HCT116 (cell line): ENCODE data around the gene CDK8. TPM values are rescaled to one million over a fixed set of nuclear protein-coding genes. Genes with fewer than 3 reads are reported as not detected.

ENCODE experiments used
- ATAC-seq: fragments of 200-7000 bp; cut with Tn5 transposase; 2 replicates; pipeline ENCODE4 v1.9.1; 2020; ENCODE audit warnings: mild to moderate bottlenecking, moderate library complexity
- BruUV-seq: library from RNA; stranded (reverse); fragments of 400-500 nt; replicated peaks from 2 replicates; lab custom pipeline; 2021; lab: Mats Ljungman, UMichigan
- CTCF ChIA-PET: fragments of 300-600 bp; sonication (Branson Sonifier 250); formaldehyde crosslinking; loops from one replicate; lab custom pipeline; 2021; ENCODE audit warnings: antibody characterized with exemption; lab: Charles Lee
- POLR2A ChIA-PET: fragments of 300-600, 350-600 bp; sonication (Branson Sonifier 250); formaldehyde crosslinking; loops from one replicate; lab custom pipeline; 2021; ENCODE audit warnings: antibody characterized with exemption; lab: Charles Lee
- RAD21 ChIA-PET, 2 experiments: fragments of 300-600 bp; sonication (Branson Sonifier 250); formaldehyde crosslinking; loops; one replicate each; lab custom pipeline; 2023; ENCODE audit warnings: low total read pairs in 2 of 2; ENCODE audit not compliant: uncharacterized antibody in 2 of 2, unreplicated experiment in 2 of 2, low non-redundant PET in 1 of 2; lab: Charles Lee
- DNase-seq: peaks from one replicate; pipeline ENCODE4 v3.0.0-alpha.2; 2010; ENCODE audit warnings: low read depth, low spot score
- H2AFZ ChIP-seq: fragments of 200-600 bp; shearing (Covaris generic), sonication (generic); 2 replicates; pipeline ENCODE4 v1.6.1; 2017; ENCODE audit warnings: low read depth, mixed run types, mixed read lengths, antibody characterized with exemption, low read length; ENCODE audit not compliant: poor library complexity, severe bottlenecking
- H3K27ac ChIP-seq: 2 replicates; pipeline ENCODE4 v1.5.1; 2012; ENCODE audit warnings: low read depth, low read length
- H3K27me3 ChIP-seq: fragments of 200-600 bp; sonication (generic); 2 replicates; pipeline ENCODE4 v1.6.1; 2016; ENCODE audit warnings: mixed run types, low read length, mixed read lengths; ENCODE audit not compliant: insufficient read depth
- H3K36me3 ChIP-seq, 2 experiments: fragments of 200-500 bp in 1 of 2; fragments of 200-600 bp in 1 of 2; sonication (Bioruptor generic) in 1 of 2; sonication (generic) in 1 of 2; 2 replicates each; pipeline versions ENCODE4 v1.5.1 to v1.6.1; 2014 to 2016; ENCODE audit warnings: low read length in 2 of 2, inconsistent platforms in 1 of 2, mixed read lengths in 1 of 2, mixed run types in 1 of 2; ENCODE audit not compliant: insufficient read depth in 2 of 2, control insufficient read depth in 1 of 2
- H3K4me1 ChIP-seq, 2 experiments: fragments of 200-600 bp in 1 of 2; sonication (generic) in 1 of 2; 2 replicates each; pipeline versions ENCODE4 v1.5.1 to v1.6.1; 2012 to 2017; ENCODE audit warnings: low read length in 2 of 2, inconsistent platforms in 1 of 2, mild to moderate bottlenecking in 1 of 2, mixed read lengths in 1 of 2, mixed run types in 1 of 2, moderate library complexity in 1 of 2; ENCODE audit not compliant: insufficient read depth in 2 of 2, control insufficient read depth in 1 of 2
- H3K4me2 ChIP-seq: fragments of 200-600 bp; sonication (generic); 2 replicates; pipeline ENCODE4 v1.6.1; 2017; ENCODE audit warnings: mixed run types, low read length, mixed read lengths
- H3K4me3 ChIP-seq, 2 experiments: fragments of 200-600 bp in 1 of 2; sonication (generic) in 1 of 2; replicated peaks in 1 of 2; 2 replicates each; pipeline ENCODE4 v1.5.1; 2011 to 2016; ENCODE audit warnings: low read length in 2 of 2, control low read depth in 1 of 2, low read depth in 1 of 2, mild to moderate bottlenecking in 1 of 2, mixed read lengths in 1 of 2, mixed run types in 1 of 2
- H3K79me2 ChIP-seq: fragments of 200-600 bp; sonication (generic); 2 replicates; pipeline ENCODE4 v1.6.1; 2017; ENCODE audit warnings: mild to moderate bottlenecking, mixed run types, low read length, moderate library complexity, mixed read lengths; ENCODE audit not compliant: insufficient read depth
- H3K9ac ChIP-seq: fragments of 200-600 bp; sonication (generic); 2 replicates; pipeline ENCODE4 v1.6.1; 2016; ENCODE audit warnings: low read length, mixed read lengths
- H3K9me2 ChIP-seq: fragments of 200-600 bp; sonication (generic), shearing (Covaris generic); 2 replicates; pipeline ENCODE4 v1.6.1; 2017; ENCODE audit warnings: mixed run types, mild to moderate bottlenecking, moderate library complexity; ENCODE audit not compliant: insufficient read depth
- H3K9me3 ChIP-seq, 2 experiments: fragments of 200-500 bp in 1 of 2; fragments of 200-600 bp in 1 of 2; sonication (Bioruptor generic) in 1 of 2; sonication (generic) in 1 of 2; 2 replicates each; pipeline ENCODE4 v1.6.1; 2014 to 2017; ENCODE audit warnings: low read length in 2 of 2, mixed read lengths in 2 of 2, inconsistent platforms in 1 of 2, low read depth in 1 of 2, mild to moderate bottlenecking in 1 of 2, mixed run types in 1 of 2, moderate library complexity in 1 of 2; ENCODE audit not compliant: control insufficient read depth in 1 of 2, insufficient read depth in 1 of 2
- H4K20me1 ChIP-seq: fragments of 200-600 bp; sonication (generic), shearing (Covaris generic); 2 replicates; pipeline ENCODE4 v1.6.1; 2017; ENCODE audit warnings: mixed run types, mild to moderate bottlenecking, moderate library complexity; ENCODE audit not compliant: insufficient read depth
- ATF3 ChIP-seq: IDR thresholded peaks from 2 replicates; pipeline ENCODE4 v1.6.1; 2012
- CBX3 ChIP-seq: IDR thresholded peaks from 2 replicates; pipeline ENCODE4 v1.6.1; 2012; ENCODE audit warnings: low read depth
- CEBPB ChIP-seq: IDR thresholded peaks from 2 replicates; pipeline ENCODE4 v1.6.1; 2012; ENCODE audit warnings: low read depth
- EGR1 ChIP-seq: IDR thresholded peaks from 2 replicates; pipeline ENCODE4 v1.6.1; 2012; ENCODE audit warnings: low read depth
- ELF1 ChIP-seq: IDR thresholded peaks from 2 replicates; pipeline ENCODE4 v1.6.1; 2012; ENCODE audit warnings: low read depth, borderline replicate concordance
- EZH2phosphoT487 ChIP-seq: fragments of 200-600 bp; IDR thresholded peaks from 2 replicates; pipeline ENCODE4 v1.6.1; 2018; ENCODE audit warnings: antibody characterized with exemption, borderline replicate concordance
- FOSL1 ChIP-seq: IDR thresholded peaks from 2 replicates; pipeline ENCODE4 v1.6.1; 2012; ENCODE audit warnings: low read depth
- RAD21 ChIP-seq: IDR thresholded peaks from 2 replicates; pipeline ENCODE4 v1.6.1; 2012; ENCODE audit warnings: low read depth, mild to moderate bottlenecking
- SIN3A ChIP-seq: IDR thresholded peaks from 2 replicates; pipeline ENCODE4 v1.6.1; 2012; ENCODE audit warnings: low read depth
- SP1 ChIP-seq: IDR thresholded peaks from 2 replicates; pipeline ENCODE4 v1.6.1; 2012; ENCODE audit warnings: low read depth
- SRF ChIP-seq: IDR thresholded peaks from 2 replicates; pipeline ENCODE4 v1.6.1; 2012; ENCODE audit warnings: low read depth
- TCF7L2 ChIP-seq: IDR thresholded peaks from 2 replicates; pipeline ENCODE4 v1.7.0; 2011; ENCODE audit warnings: borderline replicate concordance, inconsistent platforms; ENCODE audit not compliant: insufficient read depth, insufficient read length; ENCODE audit errors: extremely low read depth
- YY1 ChIP-seq: IDR thresholded peaks from 2 replicates; pipeline ENCODE4 v1.6.1; 2011; ENCODE audit warnings: low read length, low read depth, moderate library complexity, mild to moderate bottlenecking; ENCODE audit not compliant: insufficient replicate concordance; ENCODE audit errors: extremely low read depth
- ZFX ChIP-seq: fragments of 450-650 bp; IDR thresholded peaks from 2 replicates; pipeline ENCODE4 v1.6.1; 2017
- ZNF274 ChIP-seq: fragments of 200-500 bp; sonication (Bioruptor generic); IDR thresholded peaks from 2 replicates; pipeline ENCODE4 v1.6.1; 2014; ENCODE audit warnings: mild to moderate bottlenecking, low read depth, low read length, inconsistent platforms
- intact Hi-C: fragments of 100-400 bp; cut with micrococcal nuclease; formaldehyde crosslinking; loops from 2 replicates; pipeline ENCODE4 v1.10.0; 2022
- total RNA-seq: library from RNA; stranded (reverse); gene quantifications from one replicate; pipeline ENCODE4 v1.2.1, GENCODE V29; 2021; ENCODE audit not compliant: unreplicated experiment
- TF ChIP-seq, protein P1 (sequence below): IDR thresholded peaks from 2 replicates; pipeline ENCODE4 v1.6.1; 2011; ENCODE audit warnings: mild to moderate bottlenecking, low read length, moderate library complexity; ENCODE audit not compliant: insufficient replicate concordance; ENCODE audit errors: extremely low read depth
- TF ChIP-seq, protein P2 (sequence below): IDR thresholded peaks from 2 replicates; pipeline ENCODE4 v1.6.1; 2012; ENCODE audit warnings: low read depth
- TF ChIP-seq, protein P3 (sequence below): IDR thresholded peaks from 2 replicates; pipeline ENCODE4 v1.6.1; 2012

The CDK8 gene
- total RNA-seq, 1 experiment from 2014 or later, result 23.8 TPM

DNA sequence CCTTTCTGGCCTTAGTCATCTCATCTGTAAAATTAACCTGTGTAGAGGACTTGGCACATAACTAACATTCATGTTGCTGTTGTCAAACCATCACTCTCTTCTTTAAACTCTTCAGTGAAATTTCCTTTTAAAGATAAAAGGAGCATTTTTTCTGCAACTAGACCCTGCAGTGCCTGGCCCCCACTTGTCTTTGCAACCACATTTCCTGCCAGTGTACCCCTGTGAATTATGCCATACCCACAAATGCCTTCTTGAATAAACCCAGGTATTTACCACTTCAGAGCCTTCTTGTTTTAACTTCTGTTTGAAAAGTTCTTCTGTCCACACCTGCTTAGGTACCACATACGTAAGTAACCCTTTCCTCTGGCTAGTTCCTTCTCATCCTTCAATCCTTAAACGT, 118.8 kb downstream of the CDK8 start:
- Histone ChIP-seq H3K9ac (no peak overlapping the region), H3K4me1 (no peaks in the 10 kb centered on the region), H2AFZ (no peak overlapping the region), H4K20me1 (no peaks in the 10 kb centered on the region), H3K4me2 (no peak overlapping the region), H3K9me3 (no peaks in the 10 kb centered on the region), H3K27me3 (no peaks in the 10 kb centered on the region), H3K79me2 (no peaks in the 10 kb centered on the region), H3K4me3 (no peak overlapping the region), H3K9me2 (no peaks in the 10 kb centered on the region), H3K36me3 (no peaks in the 10 kb centered on the region), H3K27ac (no peak overlapping the region)
- CTCF ChIA-PET, result no interaction called here
- intact Hi-C loops, result no loop called here
- RAD21 ChIA-PET, result no interaction called here
- TF ChIP-seq, protein P1, sequence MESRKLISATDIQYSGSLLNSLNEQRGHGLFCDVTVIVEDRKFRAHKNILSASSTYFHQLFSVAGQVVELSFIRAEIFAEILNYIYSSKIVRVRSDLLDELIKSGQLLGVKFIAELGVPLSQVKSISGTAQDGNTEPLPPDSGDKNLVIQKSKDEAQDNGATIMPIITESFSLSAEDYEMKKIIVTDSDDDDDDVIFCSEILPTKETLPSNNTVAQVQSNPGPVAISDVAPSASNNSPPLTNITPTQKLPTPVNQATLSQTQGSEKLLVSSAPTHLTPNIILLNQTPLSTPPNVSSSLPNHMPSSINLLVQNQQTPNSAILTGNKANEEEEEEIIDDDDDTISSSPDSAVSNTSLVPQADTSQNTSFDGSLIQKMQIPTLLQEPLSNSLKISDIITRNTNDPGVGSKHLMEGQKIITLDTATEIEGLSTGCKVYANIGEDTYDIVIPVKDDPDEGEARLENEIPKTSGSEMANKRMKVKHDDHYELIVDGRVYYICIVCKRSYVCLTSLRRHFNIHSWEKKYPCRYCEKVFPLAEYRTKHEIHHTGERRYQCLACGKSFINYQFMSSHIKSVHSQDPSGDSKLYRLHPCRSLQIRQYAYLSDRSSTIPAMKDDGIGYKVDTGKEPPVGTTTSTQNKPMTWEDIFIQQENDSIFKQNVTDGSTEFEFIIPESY, result no peak
- no peak for TF ChIP-seq CBX3
- TF ChIP-seq FOSL1, result no peak
- TF ChIP-seq, protein P2, sequence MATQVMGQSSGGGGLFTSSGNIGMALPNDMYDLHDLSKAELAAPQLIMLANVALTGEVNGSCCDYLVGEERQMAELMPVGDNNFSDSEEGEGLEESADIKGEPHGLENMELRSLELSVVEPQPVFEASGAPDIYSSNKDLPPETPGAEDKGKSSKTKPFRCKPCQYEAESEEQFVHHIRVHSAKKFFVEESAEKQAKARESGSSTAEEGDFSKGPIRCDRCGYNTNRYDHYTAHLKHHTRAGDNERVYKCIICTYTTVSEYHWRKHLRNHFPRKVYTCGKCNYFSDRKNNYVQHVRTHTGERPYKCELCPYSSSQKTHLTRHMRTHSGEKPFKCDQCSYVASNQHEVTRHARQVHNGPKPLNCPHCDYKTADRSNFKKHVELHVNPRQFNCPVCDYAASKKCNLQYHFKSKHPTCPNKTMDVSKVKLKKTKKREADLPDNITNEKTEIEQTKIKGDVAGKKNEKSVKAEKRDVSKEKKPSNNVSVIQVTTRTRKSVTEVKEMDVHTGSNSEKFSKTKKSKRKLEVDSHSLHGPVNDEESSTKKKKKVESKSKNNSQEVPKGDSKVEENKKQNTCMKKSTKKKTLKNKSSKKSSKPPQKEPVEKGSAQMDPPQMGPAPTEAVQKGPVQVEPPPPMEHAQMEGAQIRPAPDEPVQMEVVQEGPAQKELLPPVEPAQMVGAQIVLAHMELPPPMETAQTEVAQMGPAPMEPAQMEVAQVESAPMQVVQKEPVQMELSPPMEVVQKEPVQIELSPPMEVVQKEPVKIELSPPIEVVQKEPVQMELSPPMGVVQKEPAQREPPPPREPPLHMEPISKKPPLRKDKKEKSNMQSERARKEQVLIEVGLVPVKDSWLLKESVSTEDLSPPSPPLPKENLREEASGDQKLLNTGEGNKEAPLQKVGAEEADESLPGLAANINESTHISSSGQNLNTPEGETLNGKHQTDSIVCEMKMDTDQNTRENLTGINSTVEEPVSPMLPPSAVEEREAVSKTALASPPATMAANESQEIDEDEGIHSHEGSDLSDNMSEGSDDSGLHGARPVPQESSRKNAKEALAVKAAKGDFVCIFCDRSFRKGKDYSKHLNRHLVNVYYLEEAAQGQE, result no peak
- TF ChIP-seq TCF7L2, result no peak
- no peak for TF ChIP-seq SIN3A
- TF ChIP-seq SP1, result no peak
- TF ChIP-seq EGR1, result no peak
- TF ChIP-seq ZNF274, result no peak
- TF ChIP-seq ZFX, result no peak
- TF ChIP-seq YY1, result no peak
- no peak for TF ChIP-seq ELF1
- TF ChIP-seq ATF3, result no peak
- TF ChIP-seq, protein P3, sequence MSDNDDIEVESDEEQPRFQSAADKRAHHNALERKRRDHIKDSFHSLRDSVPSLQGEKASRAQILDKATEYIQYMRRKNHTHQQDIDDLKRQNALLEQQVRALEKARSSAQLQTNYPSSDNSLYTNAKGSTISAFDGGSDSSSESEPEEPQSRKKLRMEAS, result no peak
- no peak for TF ChIP-seq CEBPB
- no peak for TF ChIP-seq EZH2phosphoT487
- no peak for TF ChIP-seq SRF
- no peak for TF ChIP-seq RAD21
- POLR2A ChIA-PET, result no interaction called here
- ATAC-seq (no peak), DNase-seq (no peak)
- no TSS peak for BruUV-seq
